GM12878 (cell line): ENCODE measurements around the gene LRP1. TPM values are rescaled to one million over a fixed set of nuclear protein-coding genes. Genes with fewer than 3 reads are reported as not detected.

Experiments used
- CBX5 ChIP-seq: sonication (generic); IDR thresholded peaks from 2 replicates; pipeline ENCODE4 v1.6.1; 2016; ENCODE audit warnings: low read depth, moderate library complexity, mild to moderate bottlenecking, inconsistent platforms
- CEBPZ ChIP-seq: fragments of 150-350 bp; IDR thresholded peaks from 2 replicates; pipeline ENCODE4 v1.6.1; 2016; ENCODE audit warnings: low read depth, low read length
- EGR1 ChIP-seq, 2 experiments: IDR thresholded peaks; 1 replicate in 1 of 2; 2 replicates in 1 of 2; pipeline ENCODE4 v1.6.1; 2011 to 2012; ENCODE audit warnings: low read depth in 2 of 2, low read length in 2 of 2, borderline replicate concordance in 1 of 2, mild to moderate bottlenecking in 1 of 2, moderate library complexity in 1 of 2
- ESRRA ChIP-seq: IDR thresholded peaks from 2 replicates; pipeline ENCODE4 v1.6.1; 2012; ENCODE audit warnings: mild to moderate bottlenecking, low read length, improper control_type of control experiment
- FOS ChIP-seq: IDR thresholded peaks from 3 replicates; pipeline ENCODE4 v1.6.1; 2011; ENCODE audit warnings: borderline replicate concordance; ENCODE audit not compliant: insufficient read length; ENCODE audit errors: extremely low read depth
- FOXM1 ChIP-seq: IDR thresholded peaks from 2 replicates; pipeline ENCODE4 v1.6.1; 2012; ENCODE audit warnings: low read depth, mild to moderate bottlenecking, inconsistent platforms, low read length, moderate library complexity
- GATAD2B ChIP-seq: fragments of 450-650 bp; conservative IDR thresholded peaks from 2 replicates; pipeline ENCODE4 v1.6.1; 2017; ENCODE audit warnings: low read depth, mild to moderate bottlenecking, moderate library complexity
- HCFC1 ChIP-seq: fragments of 150-350 bp; IDR thresholded peaks from 2 replicates; pipeline ENCODE4 v1.6.1; 2014; ENCODE audit warnings: low read length
- HDAC2 ChIP-seq: fragments of 200-600 bp; sonication (generic); IDR thresholded peaks from 2 replicates; pipeline ENCODE4 v1.6.1; 2017
- KLF5 ChIP-seq: fragments of 450-650 bp; IDR thresholded peaks from 2 replicates; pipeline ENCODE4 v1.6.1; 2014; ENCODE audit warnings: mild to moderate bottlenecking; ENCODE audit not compliant: partially characterized antibody
- NR2C1 ChIP-seq: fragments of 450-650 bp; IDR thresholded peaks from 2 replicates; pipeline ENCODE4 v1.6.1; 2017; ENCODE audit warnings: antibody characterized with exemption, mild to moderate bottlenecking, moderate library complexity
- PAX8 ChIP-seq: fragments of 450-650 bp; IDR thresholded peaks from 2 replicates; pipeline ENCODE4 v1.6.1; 2017; ENCODE audit warnings: mild to moderate bottlenecking, moderate library complexity
- RBBP5 ChIP-seq: fragments of 200-600 bp; sonication (generic); conservative IDR thresholded peaks from 2 replicates; pipeline ENCODE4 v1.6.1; 2016
- RELB ChIP-seq: fragments of 450-650 bp; IDR thresholded peaks from 2 replicates; pipeline ENCODE4 v1.6.1; 2017; ENCODE audit warnings: low read depth, mild to moderate bottlenecking, moderate library complexity
- SIX5 ChIP-seq: IDR thresholded peaks from 2 replicates; pipeline ENCODE4 v1.6.1; 2011; ENCODE audit warnings: mild to moderate bottlenecking, low read depth, low read length, moderate library complexity; ENCODE audit not compliant: severe bottlenecking
- SREBF1 ChIP-seq: IDR thresholded peaks from 2 replicates; pipeline ENCODE4 v1.6.1; 2012; ENCODE audit warnings: mild to moderate bottlenecking, low read length
- SREBF2 ChIP-seq: IDR thresholded peaks from 2 replicates; pipeline ENCODE4 v1.6.1; 2012; ENCODE audit warnings: mild to moderate bottlenecking, low read length
- SRF ChIP-seq, 2 experiments: IDR thresholded peaks; 2 replicates each; pipeline ENCODE4 v1.6.1; 2011; ENCODE audit warnings: low read depth in 2 of 2, low read length in 2 of 2, mild to moderate bottlenecking in 1 of 2, moderate library complexity in 1 of 2
- ZNF24 ChIP-seq: fragments of 450-650 bp; IDR thresholded peaks from 2 replicates; pipeline ENCODE4 v1.6.1; 2017; ENCODE audit warnings: antibody characterized with exemption, mild to moderate bottlenecking
- polyA plus RNA-seq, 11 experiments: library from polyadenylated mRNA; depleted of rRNA in 4 of 11; unstranded in 6 of 11; stranded (reverse) in 5 of 11; fragments of >200 nt; fragmentation: Nextera tagmentation in 4 of 11; fragmentation: Illumina TruSeq in 1 of 11; extraction: Ambion mirVana in 4 of 11; extraction: Trizol in 1 of 11; gene quantifications; 1 replicate in 1 of 11; 2 replicates in 10 of 11; pipeline versions ENCODE4 v1.2.1 to v1.2.3, GENCODE V29; 2011 to 2016; ENCODE audit warnings: inconsistent platforms in 2 of 11, missing spikeins in 2 of 11, low read depth in 1 of 11
- total RNA-seq, 4 experiments: library from RNA; depleted of rRNA in 3 of 4; stranded (reverse); fragments of >200 nt in 3 of 4; fragmentation: Illumina TruSeq in 1 of 4; extraction: Trizol in 1 of 4; gene quantifications; 2 replicates each; pipeline versions ENCODE4 v1.2.1 to v1.2.3, GENCODE V29; 2013 to 2021
- TF ChIP-seq, protein P1 (sequence below): fragments of 450-650 bp; IDR thresholded peaks from 2 replicates; pipeline ENCODE4 v1.6.1; 2014; ENCODE audit warnings: mild to moderate bottlenecking
- TF ChIP-seq, protein P2 (sequence below): fragments of 450-650 bp; IDR thresholded peaks from 2 replicates; pipeline ENCODE4 v1.6.1; 2016; ENCODE audit warnings: mild to moderate bottlenecking
- TF ChIP-seq, protein P3 (sequence below): fragments of 450-650 bp; IDR thresholded peaks from 2 replicates; pipeline ENCODE4 v1.6.1; 2018; ENCODE audit warnings: borderline replicate concordance, mild to moderate bottlenecking; ENCODE audit not compliant: partially characterized antibody

Gene LRP1
- total and polyA plus RNA-seq, 10 of the 15 experiments (the other 5 are each of a cell fraction or from before 2014, with no cell fraction given) = under 0.01 to 1.1 (median 0.20) TPM; not detected in 2

DNA sequence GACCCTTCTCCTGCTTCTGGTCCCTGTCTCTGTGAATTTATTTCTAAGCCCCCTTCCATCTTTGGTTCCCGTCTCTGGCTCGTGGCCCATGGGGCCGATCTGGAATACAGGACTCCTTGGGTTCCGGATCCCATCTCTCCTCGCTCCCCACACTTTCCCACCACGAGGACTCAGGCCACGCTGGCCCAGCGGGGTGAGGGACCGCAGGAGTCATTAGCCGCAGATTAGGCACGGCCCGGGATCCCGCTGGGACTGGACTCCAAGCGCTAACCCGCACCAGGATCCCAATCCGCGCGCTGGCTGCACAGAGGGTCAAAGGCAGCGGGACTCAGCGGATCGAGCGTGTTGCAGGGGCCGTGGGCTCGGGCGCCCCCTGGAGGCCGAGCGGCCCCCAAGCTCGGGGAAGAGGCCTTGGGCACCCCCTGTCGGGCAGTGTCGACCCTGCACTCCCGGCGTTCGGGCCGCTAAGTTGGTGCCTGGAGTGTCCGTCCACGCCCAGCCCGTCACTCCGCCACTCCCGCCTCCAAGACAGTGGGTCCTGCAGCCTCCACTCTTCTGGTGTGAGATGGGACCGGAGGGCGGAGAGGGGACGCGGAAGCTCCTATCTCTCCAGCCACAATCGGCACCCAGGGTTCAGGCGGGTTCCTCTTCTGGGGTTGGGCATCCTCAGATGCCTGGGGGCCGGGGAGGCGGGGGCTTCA, 110.7 kb downstream of the LRP1 start (continued):
- TF ChIP-seq RELB (0 out of 2 replicates have a peak, but pooled peaks have one; percentile 36), SREBF2 (no peak), ZNF24 (0 out of 2 replicates have a peak, but pooled peaks have one; percentile 39), EGR1 (IDR thresholded peaks at IDR 0.05; ENCODE audit: borderline replicate concordance in 1 of 2, low read depth in 2 of 2, low read length in 2 of 2) (no peak), NR2C1 (no peak), GATAD2B (no peak; the same call in 1 of the 2 replicates), PAX8 (no peak), SRF (IDR thresholded peaks at IDR 0.05; ENCODE audit: low read depth in 2 of 2, low read length in 2 of 2) (no peak), HDAC2 (no peak), FOS (no peak), CEBPZ (no peak), SIX5 (no peak), KLF5 (no peak), FOXM1 (peak; percentile 56; the same call in 1 of the 2 replicates), SREBF1 (no peak), HCFC1 (no peak), ESRRA (no peak), CBX5 (no peak), RBBP5 (no peak)
- TF ChIP-seq, protein P1, sequence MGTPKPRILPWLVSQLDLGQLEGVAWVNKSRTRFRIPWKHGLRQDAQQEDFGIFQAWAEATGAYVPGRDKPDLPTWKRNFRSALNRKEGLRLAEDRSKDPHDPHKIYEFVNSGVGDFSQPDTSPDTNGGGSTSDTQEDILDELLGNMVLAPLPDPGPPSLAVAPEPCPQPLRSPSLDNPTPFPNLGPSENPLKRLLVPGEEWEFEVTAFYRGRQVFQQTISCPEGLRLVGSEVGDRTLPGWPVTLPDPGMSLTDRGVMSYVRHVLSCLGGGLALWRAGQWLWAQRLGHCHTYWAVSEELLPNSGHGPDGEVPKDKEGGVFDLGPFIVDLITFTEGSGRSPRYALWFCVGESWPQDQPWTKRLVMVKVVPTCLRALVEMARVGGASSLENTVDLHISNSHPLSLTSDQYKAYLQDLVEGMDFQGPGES = no peak
- TF ChIP-seq, protein P2, sequence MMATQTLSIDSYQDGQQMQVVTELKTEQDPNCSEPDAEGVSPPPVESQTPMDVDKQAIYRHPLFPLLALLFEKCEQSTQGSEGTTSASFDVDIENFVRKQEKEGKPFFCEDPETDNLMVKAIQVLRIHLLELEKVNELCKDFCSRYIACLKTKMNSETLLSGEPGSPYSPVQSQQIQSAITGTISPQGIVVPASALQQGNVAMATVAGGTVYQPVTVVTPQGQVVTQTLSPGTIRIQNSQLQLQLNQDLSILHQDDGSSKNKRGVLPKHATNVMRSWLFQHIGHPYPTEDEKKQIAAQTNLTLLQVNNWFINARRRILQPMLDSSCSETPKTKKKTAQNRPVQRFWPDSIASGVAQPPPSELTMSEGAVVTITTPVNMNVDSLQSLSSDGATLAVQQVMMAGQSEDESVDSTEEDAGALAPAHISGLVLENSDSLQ = peak; percentile 84
- TF ChIP-seq, protein P3, sequence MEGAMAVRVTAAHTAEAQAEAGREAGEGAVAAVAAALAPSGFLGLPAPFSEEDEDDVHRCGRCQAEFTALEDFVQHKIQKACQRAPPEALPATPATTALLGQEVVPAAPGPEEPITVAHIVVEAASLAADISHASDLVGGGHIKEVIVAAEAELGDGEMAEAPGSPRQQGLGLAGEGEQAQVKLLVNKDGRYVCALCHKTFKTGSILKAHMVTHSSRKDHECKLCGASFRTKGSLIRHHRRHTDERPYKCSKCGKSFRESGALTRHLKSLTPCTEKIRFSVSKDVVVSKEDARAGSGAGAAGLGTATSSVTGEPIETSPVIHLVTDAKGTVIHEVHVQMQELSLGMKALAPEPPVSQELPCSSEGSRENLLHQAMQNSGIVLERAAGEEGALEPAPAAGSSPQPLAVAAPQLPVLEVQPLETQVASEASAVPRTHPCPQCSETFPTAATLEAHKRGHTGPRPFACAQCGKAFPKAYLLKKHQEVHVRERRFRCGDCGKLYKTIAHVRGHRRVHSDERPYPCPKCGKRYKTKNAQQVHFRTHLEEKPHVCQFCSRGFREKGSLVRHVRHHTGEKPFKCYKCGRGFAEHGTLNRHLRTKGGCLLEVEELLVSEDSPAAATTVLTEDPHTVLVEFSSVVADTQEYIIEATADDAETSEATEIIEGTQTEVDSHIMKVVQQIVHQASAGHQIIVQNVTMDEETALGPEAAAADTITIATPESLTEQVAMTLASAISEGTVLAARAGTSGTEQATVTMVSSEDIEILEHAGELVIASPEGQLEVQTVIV = no peak
